GM21576 (cell line): Measurements from ENCODE around the gene ARCN1.

Experiments used
- ATAC-seq: cut with Tn5 transposase; IDR thresholded peaks from one replicate; pipeline ENCODE4 v1.9.1; 2021; ENCODE audit warnings: mild to moderate bottlenecking, moderate library complexity; ENCODE audit not compliant: unreplicated experiment

The ARCN1 gene

GRCh38 chr11:118619444-118620197 is 47.4 kb downstream of the ARCN1 start:
- ATAC-seq = no peak

- no peak for ATAC-seq
Measured at GRCh38 chr11:118620529-118621070, 48.4 kb downstream of the ARCN1 start.

- ATAC-seq = no peak
Measured at GRCh38 chr11:118621071-118621783, 49.0 kb downstream of the ARCN1 start.

GRCh38 chr11:118621784-118622375 is 49.7 kb downstream of the ARCN1 start:
- ATAC-seq = no peak

GRCh38 chr11:118622376-118623268 is 50.4 kb downstream of the ARCN1 start:
- no peak for ATAC-seq

GRCh38 chr11:118623269-118623655 is 51.1 kb downstream of the ARCN1 start:
- no peak for ATAC-seq

GRCh38 chr11:118625036-118625690 is 53.0 kb downstream of the ARCN1 start:
- no peak for ATAC-seq

GRCh38 chr11:118625976-118626375 is 53.8 kb downstream of the ARCN1 start:
- ATAC-seq = no peak

GRCh38 chr11:118627566-118627965 is 55.4 kb downstream of the ARCN1 start:
- no peak for ATAC-seq

GRCh38 chr11:118628031-118628430 is 55.8 kb downstream of the ARCN1 start:
- ATAC-seq = no peak

- ATAC-seq = no peak
Measured at GRCh38 chr11:118628432-118628831, 56.2 kb downstream of the ARCN1 start.

- ATAC-seq = no peak
Measured at GRCh38 chr11:118628861-118629549, 56.8 kb downstream of the ARCN1 start.

GRCh38 chr11:118629761-118630661 is 57.8 kb downstream of the ARCN1 start:
- ATAC-seq = no peak

- no peak for ATAC-seq
Measured at GRCh38 chr11:118631142-118631909, 59.1 kb downstream of the ARCN1 start.

GRCh38 chr11:118632577-118633318 is 60.5 kb downstream of the ARCN1 start:
- no peak for ATAC-seq

- no peak for ATAC-seq
Measured at GRCh38 chr11:118633319-118633690, 61.1 kb downstream of the ARCN1 start.

- ATAC-seq = no peak
Measured at GRCh38 chr11:118633979-118634378, 61.8 kb downstream of the ARCN1 start.
